AG08395 (cell line): ENCODE results near the gene LILRB3.
A peak's percentile ranks its signal among the peaks of the same experiment; 100 is the strongest.
"Not testable (repeated sequence)": the region's sequence is repeated elsewhere in the genome, so short reads cannot be mapped to it uniquely, and the experiment has no call there.

ENCODE experiments used
- DNase-seq: peaks from one replicate; pipeline ENCODE4 v3.0.0; 2012; ENCODE audit warnings: mixed read lengths, low spot score

Gene LILRB3

DNA sequence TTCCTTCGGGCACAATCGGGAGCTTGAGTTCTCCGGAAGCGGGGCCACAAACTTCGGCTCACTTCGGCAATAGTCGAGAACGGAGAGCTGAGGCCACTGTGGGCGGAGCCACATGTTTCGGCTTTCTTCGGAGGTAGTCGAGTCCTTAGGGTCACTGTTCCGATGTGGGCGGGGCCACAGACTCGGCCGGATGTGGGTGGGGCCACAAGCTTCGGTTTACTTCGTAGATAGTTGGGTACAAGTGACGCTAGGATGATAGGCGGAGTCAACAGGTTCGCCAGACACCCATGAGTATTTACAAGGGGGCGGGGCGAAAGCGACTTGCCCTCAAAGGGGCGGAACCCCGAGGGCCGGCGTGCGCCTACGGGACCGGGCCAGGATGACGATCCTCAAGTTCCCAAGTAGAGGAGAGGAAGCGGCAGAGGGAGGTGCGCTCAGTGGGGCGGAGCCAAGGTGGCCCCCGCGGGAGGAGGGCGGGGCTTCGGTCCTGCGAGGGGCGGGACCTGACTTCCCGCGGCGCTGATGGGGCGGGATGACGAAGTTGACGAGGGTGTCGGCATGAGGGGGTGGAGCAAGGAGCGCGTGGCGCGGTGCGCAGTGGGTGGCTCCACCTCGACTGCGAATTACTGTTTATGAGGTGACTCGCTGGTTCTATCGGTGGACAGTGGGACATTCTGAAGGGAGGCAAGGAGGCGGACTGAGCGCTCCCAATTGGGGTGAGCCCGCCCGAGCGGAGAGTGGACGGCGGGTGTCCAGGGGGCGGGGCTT lies 32.9 kb downstream of the LILRB3 start:
- DNase-seq, result peak; percentile 97

DNA sequence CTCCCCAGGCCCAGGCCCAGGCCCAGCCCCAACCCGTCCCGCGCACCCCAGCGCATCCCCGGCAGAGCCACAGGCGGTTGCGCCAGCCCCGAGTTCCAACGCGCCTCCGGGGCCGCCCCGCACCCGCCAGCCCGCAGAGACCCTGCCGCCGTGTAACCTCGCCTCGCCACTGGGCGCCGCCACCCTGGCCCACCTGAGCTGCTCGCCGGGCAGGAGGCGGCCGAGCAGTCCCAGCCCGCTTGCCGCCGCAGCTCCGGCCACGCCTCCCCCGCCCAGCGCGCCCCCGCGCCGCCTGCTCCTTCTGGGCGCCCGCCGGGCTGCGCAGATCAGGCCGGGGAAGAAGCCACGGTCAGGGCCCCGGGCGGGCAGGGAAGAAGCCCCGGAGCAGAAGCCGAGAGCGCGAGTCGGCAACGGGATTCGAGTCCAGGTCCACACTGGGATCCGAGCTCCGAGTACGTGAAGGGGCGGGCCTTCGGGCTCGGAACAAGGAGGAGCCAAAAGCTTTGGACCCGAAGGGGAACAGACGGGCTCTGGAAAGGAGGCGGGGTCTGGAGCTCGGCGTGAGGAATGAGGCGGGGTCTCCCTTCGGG lies 33.6 kb downstream of the LILRB3 start, which contains the start of gene MBOAT7:
MBOAT7 (minus strand) TSS at position 436 of the 590 bp plus-strand sequence. CDS start 1,072 bp downstream, outside the sequence.
- no peak for DNase-seq

DNA sequence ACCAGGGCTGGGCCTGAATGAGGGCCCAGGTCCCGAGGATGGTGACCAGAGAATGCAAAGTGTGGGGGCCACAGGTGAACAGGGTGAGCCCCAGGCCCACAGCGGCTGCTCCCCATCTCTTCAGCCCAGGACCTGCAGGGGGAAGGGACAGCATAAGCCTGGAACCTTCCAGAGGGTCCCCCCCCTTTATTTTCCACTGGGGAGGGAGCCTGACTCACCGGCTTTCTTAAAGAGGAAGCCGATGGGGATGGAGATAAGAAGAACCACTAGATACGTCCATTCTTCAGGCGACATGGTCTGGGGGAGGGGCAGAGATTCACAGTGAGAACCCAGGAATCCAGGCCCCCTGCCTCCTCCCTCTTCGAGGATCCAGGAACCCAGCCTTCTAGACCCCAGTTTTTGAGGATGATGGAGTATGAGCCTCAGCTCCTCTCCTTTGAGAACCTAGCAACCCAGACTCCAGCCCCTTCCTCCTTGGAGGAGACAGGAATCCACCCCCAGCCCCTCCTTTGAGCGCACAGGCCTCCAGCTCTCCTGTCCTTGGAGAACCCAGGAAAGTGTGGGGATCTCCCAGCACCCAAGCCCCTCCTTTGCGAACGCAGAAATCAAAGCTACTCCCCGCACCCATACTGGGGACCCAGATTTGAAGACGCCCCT lies 34.5 kb downstream of the LILRB3 start:
- peak; percentile 56 for DNase-seq

DNA sequence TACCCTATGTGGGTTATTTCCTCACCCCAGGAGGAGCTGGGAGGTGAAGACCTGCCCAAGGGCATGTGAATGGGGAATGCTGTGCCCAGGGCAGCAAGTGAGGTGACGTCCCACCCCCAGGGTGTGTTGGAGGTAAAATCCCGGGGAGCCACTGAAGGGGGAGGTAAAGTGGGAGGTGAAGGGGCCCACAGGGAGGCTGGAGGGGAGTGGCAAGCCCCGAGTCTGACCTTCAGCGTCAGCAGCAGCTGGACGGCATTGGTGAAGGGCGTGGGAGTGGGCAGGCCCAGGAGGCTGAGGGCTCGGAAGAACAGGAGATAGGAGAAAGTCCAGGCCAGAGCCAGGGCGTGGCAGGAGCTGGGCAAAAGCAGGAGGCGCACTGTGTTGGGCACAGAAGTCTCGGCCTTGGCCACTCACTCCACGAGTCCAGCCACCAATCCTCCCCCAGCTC lies 35.8 kb downstream of the LILRB3 start:
- DNase-seq, result no peak

DNA sequence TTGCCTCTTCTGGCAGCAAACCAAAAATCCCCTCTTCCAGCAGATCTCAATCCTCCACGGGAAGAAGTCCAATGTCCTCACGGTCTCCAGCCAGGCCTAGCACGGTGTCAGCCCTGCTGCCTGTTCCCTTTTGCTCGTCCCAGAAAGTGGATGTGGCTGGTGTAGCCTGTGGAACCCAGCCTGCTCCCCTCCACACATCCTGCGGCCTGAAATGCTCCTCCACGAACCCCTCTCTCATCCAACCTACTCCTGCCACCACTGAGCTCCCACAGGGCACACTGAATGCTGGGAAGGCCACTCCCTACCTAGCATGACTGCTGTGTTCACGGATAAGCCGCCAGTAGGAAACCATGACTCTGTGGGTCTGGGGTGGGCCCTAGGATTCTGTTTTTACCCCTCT lies 36.5 kb downstream of the LILRB3 start:
- no peak for DNase-seq

DNA sequence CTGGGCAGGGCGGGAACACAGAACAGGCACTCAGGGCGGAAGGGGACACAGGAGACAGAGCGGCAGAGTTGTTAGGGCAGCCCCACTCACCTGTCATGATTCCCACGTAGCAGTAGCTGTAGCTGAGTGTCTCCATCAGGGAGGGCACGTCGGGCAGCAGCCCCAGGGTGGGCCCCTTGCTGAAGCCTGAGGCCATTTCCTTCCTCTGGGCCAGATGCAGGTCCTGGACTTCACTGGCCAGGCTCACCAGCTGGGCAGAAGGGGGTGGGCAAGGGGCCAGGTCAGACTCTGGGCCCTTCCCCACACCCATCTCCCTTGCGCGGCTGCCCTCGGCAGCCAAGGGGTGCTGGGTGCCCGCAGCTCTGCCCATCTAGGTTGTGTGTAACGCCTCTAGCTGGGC lies 39.4 kb downstream of the LILRB3 start:
- no peak for DNase-seq

DNA sequence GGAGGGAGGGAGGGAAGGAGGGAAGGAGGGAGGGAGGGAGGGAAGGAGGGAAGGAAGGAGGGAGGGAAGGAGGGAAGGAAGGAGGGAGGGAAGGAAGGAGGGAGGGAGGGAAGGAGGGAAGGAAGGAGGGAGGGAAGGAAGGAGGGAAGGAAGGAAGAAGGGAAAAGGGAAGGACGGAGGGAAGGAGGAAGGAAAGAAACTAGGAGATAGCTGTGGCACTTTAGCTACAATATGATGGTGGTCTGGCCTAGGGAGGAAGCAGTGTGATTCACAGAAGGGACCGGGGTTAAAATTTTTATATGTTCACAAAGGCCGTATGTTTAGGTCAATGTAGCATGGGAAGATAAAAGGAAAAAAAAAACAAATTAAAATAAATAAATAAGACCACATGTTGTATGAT lies 40.9 kb downstream of the LILRB3 start:
- DNase-seq, result not testable (repeated sequence)

DNA sequence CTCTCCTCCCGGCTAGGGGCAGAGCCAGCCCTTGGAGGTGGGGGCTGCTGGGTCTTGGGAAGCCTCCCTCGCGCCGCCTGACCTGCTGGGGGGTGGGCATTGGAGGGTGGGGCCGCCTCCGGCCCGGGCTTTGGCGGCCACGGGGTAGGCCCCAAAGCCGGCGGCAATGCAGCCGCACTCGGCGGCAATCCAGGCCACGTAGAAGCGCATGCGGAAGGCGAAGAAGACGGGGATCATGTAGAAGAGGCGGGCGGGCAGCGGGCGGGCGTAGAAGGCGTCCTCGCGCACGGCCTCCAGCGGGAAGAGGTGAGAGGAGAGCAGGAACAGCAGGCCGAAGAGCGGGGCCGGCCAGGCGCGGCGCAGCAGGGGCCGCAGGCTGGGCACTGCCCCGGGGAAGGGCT lies 42.1 kb downstream of the LILRB3 start:
- DNase-seq, result no peak

DNA sequence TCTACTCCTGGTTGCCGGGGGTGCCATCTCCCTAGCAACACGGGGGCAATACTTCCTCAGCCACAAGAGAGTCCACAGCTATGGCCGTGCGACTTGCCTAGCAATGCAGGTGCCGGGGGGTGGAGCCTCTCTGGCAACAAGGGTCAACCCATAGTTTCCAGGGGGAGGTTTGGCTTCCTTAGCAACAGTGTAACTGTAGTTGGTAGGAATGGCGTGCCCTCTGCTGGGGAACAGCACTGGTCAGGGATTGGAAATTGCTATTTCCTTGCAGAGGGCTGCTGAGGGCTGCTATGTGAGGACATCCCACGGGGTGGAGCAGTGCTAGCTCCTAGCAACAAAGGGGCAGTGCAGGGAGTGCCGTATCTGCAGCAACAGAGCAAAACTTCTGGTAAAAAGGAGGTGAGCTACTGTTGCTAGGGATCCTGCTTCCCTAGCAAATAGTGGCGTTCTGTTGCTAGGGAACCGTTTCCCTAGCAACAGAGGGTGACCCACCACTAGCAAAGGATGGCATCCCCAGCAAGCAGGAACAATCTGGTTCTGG lies 42.8 kb downstream of the LILRB3 start:
- no peak for DNase-seq

DNA sequence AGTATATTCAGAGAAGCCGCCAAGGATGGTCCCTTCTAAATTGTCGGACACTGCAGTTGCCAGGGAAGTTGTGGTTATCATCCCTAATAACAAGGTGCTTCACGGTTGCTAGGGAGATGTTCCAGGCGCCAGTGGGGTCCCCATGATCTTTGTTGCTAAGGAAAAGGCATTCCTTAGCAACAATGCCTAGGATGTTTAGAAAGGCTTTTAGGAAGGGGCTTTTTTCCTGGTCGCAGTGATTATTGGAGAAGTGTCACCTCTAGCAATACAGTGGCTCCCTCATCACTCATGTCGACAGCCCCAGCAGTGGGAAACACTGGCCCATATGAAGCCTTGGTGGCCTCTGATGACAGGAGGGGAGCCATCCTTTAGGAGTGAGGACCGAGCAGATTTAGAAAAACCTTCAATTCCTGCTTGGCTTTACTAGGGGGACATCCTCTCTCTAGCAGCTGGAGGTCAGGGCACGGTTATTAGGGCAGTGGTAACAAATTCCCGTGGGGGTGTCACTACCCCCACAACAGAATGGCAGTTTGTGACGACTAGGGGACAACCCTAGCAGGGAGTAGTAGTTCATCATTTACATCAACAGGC lies 43.5 kb downstream of the LILRB3 start:
- DNase-seq, result no peak

DNA sequence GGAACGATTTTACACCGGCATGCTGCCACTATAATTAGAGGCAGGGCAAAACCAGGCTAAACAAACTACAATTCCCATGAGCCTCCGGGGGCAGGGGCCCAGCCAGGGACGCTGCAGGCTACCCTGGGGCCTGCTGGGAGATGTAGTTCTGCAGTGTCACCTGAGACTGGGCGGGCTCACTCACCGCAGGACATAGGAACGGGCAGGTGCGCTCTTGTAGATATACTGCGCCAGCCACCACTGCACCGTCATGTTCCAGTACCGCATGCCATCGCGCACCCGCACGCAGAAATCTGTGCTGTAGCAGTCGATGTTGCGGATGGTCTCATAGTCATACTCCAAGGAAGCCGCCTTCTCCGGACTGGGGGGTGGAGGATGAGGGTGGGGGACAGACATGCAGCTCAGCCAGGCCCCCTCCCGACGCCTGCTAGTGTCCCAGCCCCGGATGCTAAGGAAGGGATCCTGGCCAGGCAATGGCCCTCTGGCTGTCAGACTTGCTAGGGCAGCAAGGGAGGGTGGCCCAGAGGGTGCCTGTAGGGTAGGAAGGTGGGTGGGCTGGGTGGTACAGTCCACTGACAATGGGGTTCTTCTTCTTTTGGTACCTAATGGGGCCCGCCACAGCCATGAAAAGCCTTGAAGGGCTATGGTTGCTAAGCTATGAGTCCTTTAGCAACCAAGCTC lies 44.1 kb downstream of the LILRB3 start:
- DNase-seq, result no peak

DNA sequence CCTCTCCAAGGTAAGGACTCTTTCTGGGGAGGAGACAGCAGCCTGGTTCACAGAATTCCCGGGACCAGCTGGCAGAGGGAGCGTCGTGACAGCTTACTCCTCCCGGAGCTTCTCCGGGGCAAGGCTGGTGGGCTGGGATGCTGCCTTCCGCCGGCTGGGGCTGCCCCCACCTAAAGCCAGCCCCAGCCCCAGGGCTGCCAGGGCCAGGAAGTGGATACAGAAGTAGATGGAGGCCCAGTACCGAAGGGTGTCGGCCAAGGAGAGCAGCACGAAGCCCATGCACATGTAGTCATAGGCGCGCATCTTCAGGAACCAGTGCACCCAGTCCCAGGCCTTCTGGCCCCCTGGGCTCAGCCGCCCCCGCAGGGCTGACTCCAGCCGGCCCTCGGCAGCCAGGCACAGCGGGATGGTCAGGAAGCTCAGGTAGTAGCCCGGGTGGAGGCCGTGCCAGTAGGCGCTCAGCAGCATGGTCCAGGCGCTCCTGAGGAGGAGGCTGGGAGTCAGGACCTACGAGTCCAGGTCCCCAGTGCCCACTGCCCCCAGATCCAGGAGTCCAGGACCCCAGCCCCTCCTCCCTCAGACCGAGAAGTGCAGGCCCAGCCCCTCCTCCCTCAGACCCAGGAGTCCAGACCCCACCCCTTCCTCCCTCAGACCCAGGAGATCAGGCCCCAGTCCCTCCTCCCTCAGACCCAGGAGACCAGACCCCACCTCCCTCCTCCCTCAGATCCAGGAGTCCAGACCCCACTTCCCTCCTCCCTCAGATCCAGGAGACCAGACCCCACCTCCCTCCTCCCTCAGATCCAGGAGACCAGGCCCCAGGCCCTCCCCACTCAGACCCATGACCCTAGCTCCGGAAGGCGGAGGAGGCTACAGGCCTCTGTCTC lies 48.6 kb downstream of the LILRB3 start:
- DNase-seq, result no peak

DNA sequence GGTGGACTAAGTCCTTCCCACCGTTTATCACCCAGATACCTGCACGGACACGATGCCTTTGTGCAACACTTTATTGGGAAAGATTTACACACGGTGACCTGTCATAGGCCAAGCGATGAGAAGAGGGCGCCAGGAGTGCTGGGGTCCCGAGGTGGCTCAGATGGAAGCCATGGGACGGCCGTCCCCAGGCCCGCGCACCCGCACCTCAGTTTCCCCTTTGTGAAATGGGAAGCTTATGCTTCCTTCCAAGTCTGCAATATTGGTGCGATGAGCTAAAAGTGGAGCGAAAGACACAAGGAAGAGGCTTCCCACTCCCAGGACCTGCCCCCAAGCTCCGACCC lies 49.5 kb downstream of the LILRB3 start:
- no peak for DNase-seq

DNA sequence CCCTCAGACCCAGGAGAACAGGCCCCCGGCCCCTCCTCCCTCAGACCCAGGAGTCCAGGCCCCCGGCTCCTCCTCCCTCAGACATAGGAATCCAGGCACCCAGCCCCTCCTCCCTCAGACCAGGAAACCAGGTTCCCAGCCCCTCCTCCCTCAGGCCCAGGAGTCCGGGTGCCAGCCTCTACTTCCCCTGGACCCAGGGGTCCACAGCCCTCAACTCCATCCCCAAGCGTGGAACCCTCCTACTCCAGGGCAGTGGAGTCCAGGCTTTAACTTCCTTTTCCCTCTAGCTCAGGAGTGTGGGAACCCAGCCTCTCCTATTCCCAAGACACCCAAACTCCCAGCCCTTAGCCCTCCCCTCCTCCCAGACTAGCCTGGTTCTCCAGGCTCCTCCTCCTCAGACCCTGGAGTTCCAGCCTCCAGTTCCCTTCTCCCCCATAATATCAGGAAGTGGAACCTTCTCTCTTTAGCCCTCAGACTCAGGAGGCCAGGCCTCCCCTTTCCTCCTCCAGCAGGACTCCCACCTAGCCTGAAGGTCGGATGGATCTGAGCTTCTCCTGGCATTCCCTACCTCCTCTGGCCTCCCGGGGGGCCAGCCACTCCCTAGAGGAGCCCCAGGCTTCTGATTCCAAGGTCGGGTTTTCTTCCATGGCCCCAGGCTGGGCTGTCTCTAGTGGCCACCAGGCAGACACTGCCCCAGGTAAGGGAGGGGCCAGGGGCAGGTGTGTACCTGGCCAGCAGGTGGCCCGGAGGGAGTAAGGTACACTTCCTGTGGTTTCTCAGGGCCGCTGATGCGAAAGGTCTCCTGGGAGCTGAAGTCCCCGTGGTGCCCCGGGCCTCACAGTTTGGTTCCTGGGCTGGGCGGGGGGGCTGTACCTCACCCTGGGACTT lies 50.1 kb downstream of the LILRB3 start, which contains the start of gene TMC4:
TMC4 (minus strand) TSS at position 690 of the 888 bp plus-strand sequence; CDS start at position 647, 43 bp downstream.
- no peak for DNase-seq

DNA sequence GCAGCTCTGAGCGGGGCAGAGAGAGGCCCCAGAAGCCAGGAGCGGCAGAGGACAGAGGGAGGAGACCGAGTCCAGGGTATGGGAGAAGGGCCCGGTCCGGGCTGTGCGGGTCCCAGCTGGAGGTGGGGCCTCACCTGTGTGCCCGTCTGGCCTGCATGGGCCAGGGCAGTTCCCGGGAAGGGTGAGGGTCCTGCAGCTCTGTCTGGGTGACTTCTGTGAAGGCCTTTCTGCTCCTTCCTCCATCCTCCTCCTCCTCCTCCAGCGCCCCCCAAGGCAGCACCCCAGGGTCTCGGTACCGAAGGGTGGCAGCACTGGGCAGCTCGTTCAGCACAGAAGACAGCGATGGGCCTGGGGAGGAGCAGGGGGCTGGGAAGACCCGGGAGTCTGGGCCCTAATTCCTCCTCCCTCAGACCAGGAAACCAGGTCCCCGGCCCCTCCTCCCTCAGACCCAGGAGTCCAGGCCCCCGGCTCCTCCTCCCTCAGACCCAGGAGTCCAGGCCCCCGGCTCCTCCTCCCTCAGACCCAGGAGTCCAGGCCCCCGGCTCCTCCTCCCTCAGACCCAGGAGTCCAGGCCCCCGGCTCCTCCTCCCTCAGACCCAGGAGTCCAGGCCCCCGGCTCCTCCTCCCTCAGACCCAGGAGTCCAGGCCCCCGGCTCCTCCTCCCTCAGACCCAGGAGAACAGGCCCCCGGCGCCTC lies 50.9 kb downstream of the LILRB3 start:
- DNase-seq, result not testable (repeated sequence)

DNA sequence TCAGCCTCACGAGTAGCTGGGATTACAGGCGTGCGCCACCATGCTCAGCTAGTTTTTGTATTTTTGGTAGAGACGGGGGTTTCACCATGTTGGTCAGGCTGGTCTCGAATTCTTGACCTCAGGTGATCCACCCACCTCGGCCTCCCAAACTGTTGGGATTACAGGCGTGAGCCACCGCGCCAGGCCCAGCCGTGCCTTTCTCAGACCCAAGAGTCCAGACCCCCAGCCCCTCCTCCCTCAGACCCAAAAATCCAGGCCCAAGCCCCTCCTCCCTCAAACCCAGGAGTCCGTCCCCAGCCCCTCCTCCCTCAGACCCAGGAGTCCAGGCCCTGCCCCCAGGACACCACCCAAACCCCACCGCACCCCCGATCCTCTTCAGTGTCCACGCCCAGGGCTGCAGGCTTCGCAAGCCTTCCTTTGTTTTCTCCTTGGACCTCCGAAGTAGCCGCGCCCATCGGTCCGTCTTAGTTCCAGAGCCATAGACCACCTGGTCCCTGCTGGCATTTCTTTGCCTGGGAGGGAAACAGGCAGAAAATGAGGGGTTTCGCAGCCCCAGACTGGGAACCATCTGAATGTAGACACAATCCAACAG lies 53.6 kb downstream of the LILRB3 start:
- no peak for DNase-seq

DNA sequence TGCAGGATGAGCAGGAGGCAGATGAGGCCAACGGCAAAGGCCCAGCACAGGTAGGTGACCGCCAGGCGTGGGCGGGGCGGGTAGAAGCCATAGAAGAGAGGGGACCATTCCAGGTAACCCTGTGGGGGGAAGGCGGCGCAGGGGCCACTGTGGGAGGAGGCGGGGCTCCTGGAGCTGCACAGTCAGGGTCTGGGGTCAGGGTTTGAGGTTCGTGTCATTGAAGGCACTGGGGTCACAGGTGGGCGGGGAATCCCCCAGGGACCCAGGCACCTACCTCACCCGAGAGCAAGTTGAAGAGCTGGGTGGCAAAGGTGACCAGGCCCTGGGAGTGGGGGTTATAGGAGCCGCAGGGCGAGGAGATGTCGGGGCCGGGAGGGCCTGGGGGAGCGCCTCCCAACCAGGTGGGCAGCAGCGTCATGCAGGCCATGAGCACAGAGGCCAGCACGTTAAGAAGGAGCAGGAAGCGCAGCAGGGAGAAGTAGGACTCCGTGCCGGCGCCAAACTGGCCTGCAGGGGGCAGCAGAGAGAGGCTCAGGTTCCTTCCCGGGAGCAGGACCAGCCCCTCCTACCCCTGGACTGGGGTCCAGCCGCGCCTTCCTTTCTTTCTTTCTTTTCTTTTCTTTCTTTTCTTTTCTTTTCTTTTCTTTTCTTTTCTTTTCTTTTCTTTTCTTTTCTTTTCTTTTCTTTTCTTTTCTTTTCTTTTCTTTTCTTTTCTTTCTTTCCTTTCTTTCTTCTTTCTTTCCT lies 54.5 kb downstream of the LILRB3 start:
- DNase-seq, result peak; percentile 94
